H4 (cell line): ENCODE results near the gene NUDT1. TPM values are rescaled to one million over a fixed set of nuclear protein-coding genes. Genes with fewer than 3 reads are reported as not detected.

Experiments
- DNase-seq: peaks from one replicate; pipeline ENCODE4 v3.0.0-alpha.2; 2015; ENCODE audit warnings: low spot score
- total RNA-seq: library from RNA; depleted of rRNA; stranded (reverse); fragments of >200 nt; shearing (Covaris generic); gene quantifications from 2 replicates; pipeline ENCODE4 v1.2.3, GENCODE V29; 2014; rRNA removed

NUDT1 gene
- total RNA-seq, 1 experiment from 2014 or later: 162 TPM

DNA sequence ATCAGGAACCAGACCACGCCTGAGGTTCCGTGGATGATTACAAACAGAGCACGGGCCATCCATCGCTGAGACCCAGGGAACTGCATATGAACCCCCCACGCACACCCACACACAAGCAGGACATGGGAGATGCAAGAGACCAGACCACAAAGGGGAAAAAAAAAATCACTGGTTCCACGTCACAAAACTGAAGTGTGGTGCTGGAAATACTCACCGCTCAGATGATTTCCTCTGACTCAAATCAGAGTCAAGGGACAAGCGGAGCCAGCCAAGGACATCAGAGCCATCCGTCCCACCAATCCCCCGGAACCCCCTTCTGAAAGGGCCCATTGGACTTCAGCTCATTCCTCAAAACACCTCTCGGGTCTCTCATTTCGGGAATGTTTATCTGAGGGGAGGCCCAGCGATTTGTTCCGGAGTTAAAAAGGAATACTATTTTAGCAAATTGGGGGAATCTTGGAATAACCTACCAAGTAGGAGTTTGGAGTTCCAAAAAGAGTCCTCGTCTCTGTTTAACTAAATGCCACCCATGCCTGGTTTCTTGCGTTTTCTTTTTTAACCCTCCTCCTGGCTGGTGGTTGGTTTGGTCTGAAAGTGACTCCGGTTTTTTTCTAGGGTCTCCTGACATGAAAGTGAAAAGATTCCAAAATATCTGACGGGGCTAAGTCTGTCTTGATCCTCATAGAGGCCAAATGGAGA lies 57.3 kb downstream of the NUDT1 start:
- DNase-seq: peak; percentile 11

DNA sequence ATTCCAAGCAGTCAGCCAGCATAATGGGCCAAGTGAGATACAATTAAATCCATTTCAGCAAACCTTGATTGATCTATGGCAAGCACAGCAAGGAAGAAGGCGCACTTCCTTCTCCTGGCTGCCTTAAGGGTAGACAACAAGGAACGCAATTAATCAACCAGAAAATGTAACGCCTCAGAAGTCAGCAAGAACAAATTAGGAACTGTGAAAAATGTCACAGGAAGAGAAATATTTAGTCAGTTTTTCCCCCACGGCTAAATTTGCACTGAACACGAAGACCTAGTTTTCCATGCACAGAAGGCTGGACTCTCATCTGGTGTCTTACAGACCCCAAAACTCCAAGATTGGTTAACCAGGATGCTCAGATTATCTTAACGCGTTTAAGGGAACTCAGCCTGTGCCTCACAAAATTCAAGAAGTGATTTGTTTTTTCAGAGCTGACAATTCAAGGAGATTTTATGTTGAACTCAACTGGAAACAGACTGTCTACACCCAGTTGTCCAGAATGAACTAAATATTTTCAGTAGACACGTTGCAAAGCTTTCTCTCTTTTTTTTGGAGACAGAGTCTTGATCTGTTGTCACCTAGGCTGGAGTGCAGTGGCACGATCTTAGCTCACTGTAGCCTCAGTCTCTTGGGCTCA lies 58.0 kb downstream of the NUDT1 start:
- peak; percentile 8 for DNase-seq

Other genes starting within 250 kb of the NUDT1 start
- gene MAD1L1, start 9.3 kb upstream of the NUDT1 start, total RNA-seq: 116 and 121 TPM in 2 replicates
- 66.9 and 93.0 TPM in 2 replicates for gene MRM2, start within 50 bp of the NUDT1 start, total RNA-seq
- 27.7 and 40.2 TPM in 2 replicates for gene SNX8, start 72.2 kb downstream of the NUDT1 start, total RNA-seq
- gene EIF3B, start 112.6 kb downstream of the NUDT1 start, total RNA-seq: 361 and 382 TPM in 2 replicates
- gene CHST12, start 161.4 kb downstream of the NUDT1 start, total RNA-seq: 18.8 and 20.6 TPM in 2 replicates
- not detected in 2 replicates for gene GRIFIN, start 234.2 kb downstream of the NUDT1 start, total RNA-seq